Lower leg skin (tissue), 3 donors: Measurements from ENCODE around the gene SAC3D1.

Source experiments
- CTCF ChIP-seq, 3 donors: fragments of 450-650 bp; IDR thresholded peaks; one replicate each; pipeline ENCODE4 v1.5.1; 2016; ENCODE audit warnings: antibody characterized with exemption in 3 of 3, mild to moderate bottlenecking in 3 of 3, moderate library complexity in 2 of 3
- POLR2A ChIP-seq, 2 donors: fragments of 450-650 bp; IDR thresholded peaks; one replicate each; pipeline ENCODE4 v1.6.1; 2016 to 2017; ENCODE audit warnings: antibody characterized with exemption in 2 of 2, mild to moderate bottlenecking in 1 of 2, moderate library complexity in 1 of 2

- TF ChIP-seq CTCF (IDR thresholded peaks at IDR 0.05) (no peak), POLR2A (IDR thresholded peaks at IDR 0.05) (no peak)
These were observed 4.7 kb downstream of the SAC3D1 start for GRCh38 chr11:65045728-65046127.
